Astrocyte of the spinal cord (primary cell): Measurements from ENCODE around the gene ARHGAP18.

Source experiments
- DNase-seq: peaks from one replicate; pipeline ENCODE4 v3.0.0; 2011; ENCODE audit warnings: low read depth, low spot score
- H3K4me3 ChIP-seq: 2 replicates; pipeline ENCODE4 v1.5.1; 2011; ENCODE audit warnings: low read depth, mild to moderate bottlenecking, low read length, moderate library complexity
- CTCF ChIP-seq: IDR thresholded peaks from 2 replicates; pipeline ENCODE4 v1.5.1; 2012; ENCODE audit warnings: low read depth, mild to moderate bottlenecking, low read length, inconsistent platforms
- in situ Hi-C: cut with HindIII; loops from 2 replicates; pipeline ENCODE4 v1.10.0; 2017; ENCODE audit warnings: low sequenced_read_pairs

ARHGAP18 gene

GRCh38 chr6:129605967-129606366, 104.0 kb downstream of the ARHGAP18 start:
- TF ChIP-seq CTCF, result no peak
- DNase-seq, result no peak
- in situ Hi-C loops, result no loop called here
- H3K4me3 ChIP-seq, result no peak overlapping the region

GRCh38 chr6:129605095-129605494, 104.9 kb downstream of the ARHGAP18 start:
- no peak overlapping the region for H3K4me3 ChIP-seq
- TF ChIP-seq CTCF, result no peak
- no peak for DNase-seq
- in situ Hi-C loops, result no loop called here

- no peak for DNase-seq
- no peak for TF ChIP-seq CTCF
- in situ Hi-C loops, result no loop called here
- H3K4me3 ChIP-seq, result no peak overlapping the region
Observed at GRCh38 chr6:129604321-129604720, 105.7 kb downstream of the ARHGAP18 start.

- no peak for TF ChIP-seq CTCF
- in situ Hi-C loops, result no loop called here
- DNase-seq, result no peak
- no peak overlapping the region for H3K4me3 ChIP-seq
Observed at GRCh38 chr6:129603741-129604140, 106.2 kb downstream of the ARHGAP18 start.

- no peak for DNase-seq
- in situ Hi-C loops, result no loop called here
Observed at GRCh38 chr6:129601323-129601722, 108.7 kb downstream of the ARHGAP18 start.

GRCh38 chr6:129599467-129599866, 110.5 kb downstream of the ARHGAP18 start:
- H3K4me3 ChIP-seq, result no peak overlapping the region
- DNase-seq, result no peak
- in situ Hi-C loops, result no loop called here
- TF ChIP-seq CTCF, result no peak

More at GRCh38 chr6:129601323-129601722, 108.7 kb downstream of the ARHGAP18 start:
- TF ChIP-seq CTCF, result no peak
- H3K4me3 ChIP-seq, result no peak overlapping the region
